Bladder microvascular endothelial cell (primary cell): Measurements from ENCODE around the gene RPEL1. TPM values are rescaled to one million over a fixed set of nuclear protein-coding genes. Genes with fewer than 3 reads are reported as not detected.

ENCODE experiments used
- total RNA-seq: library from RNA; depleted of rRNA; stranded (reverse); fragments of >200 nt; gene quantifications from 2 replicates; pipeline ENCODE4 v1.2.3, GENCODE V29; 2014

The RPEL1 gene
- total RNA-seq: 0.06 TPM in 1 of 2 replicates, not detected in the other

GRCh38 chr10:103245587-103245986 is at the start of gene RPEL1:
Gene RPEL1, plus strand, starts transcription at chr10:103245887. Its CDS starts 110 bp downstream, at chr10:103245997.

GRCh38 chr10:103276896-103277712 is 31.4 kb downstream of the RPEL1 start, which contains the start of gene INA:
Gene INA, plus strand, starts transcription at chr10:103277138. Its CDS starts 74 bp downstream, at chr10:103277212.

Other genes starting within 250 kb of the RPEL1 start
- 55.5 and 113 TPM in 2 replicates for gene NT5C2, start 52.6 kb upstream of the RPEL1 start, total RNA-seq
- gene INA, start 31.3 kb downstream of the RPEL1 start, total RNA-seq: under 0.01 and 0.06 TPM in 2 replicates
- 8.3 and 11.7 TPM in 2 replicates for gene PCGF6, start 105.3 kb downstream of the RPEL1 start, total RNA-seq
- 4.9 and 5.7 TPM in 2 replicates for gene TAF5, start 122.1 kb downstream of the RPEL1 start, total RNA-seq
- gene ATP5MK, start 150.6 kb downstream of the RPEL1 start, total RNA-seq: 116 and 140 TPM in 2 replicates
- gene PDCD11, start 150.7 kb downstream of the RPEL1 start, total RNA-seq: 22.2 and 52.0 TPM in 2 replicates
- gene CALHM2, start 206.5 kb downstream of the RPEL1 start, total RNA-seq: 13.6 and 15.5 TPM in 2 replicates
- not detected in 2 replicates for gene CALHM1, start 213.0 kb downstream of the RPEL1 start, total RNA-seq
- not detected in 2 replicates for gene CALHM3, start 233.4 kb downstream of the RPEL1 start, total RNA-seq
- gene NEURL1, start 247.8 kb downstream of the RPEL1 start, total RNA-seq: under 0.01 and 0.06 TPM in 2 replicates